ENCODE data around the gene ABCC1.

ABCC1 gene

GRCh38 chr16:16051132-16051531 lies 101.7 kb downstream of the ABCC1 start:
- no peak for DNase-seq

DNA sequence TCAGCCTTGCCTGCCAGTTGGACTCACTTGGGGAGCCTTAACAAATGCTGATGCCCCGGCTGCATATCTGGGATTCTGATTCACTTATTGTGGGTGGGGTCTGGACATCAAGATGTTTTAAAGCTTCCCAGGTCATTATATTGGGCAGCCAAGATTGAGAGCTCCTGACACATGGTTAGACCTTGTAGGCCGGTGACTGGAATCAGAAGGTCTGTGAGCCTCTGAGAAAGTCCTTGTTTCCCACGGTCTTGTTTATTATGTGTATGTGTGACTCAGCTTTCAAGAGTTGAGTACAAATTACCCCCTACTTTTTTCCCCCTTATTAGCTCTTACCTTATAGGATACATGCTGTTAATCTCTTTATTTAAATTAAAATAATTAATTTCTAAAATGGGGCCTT lies 103.5 kb downstream of the ABCC1 start:
- no peak for DNase-seq

DNA sequence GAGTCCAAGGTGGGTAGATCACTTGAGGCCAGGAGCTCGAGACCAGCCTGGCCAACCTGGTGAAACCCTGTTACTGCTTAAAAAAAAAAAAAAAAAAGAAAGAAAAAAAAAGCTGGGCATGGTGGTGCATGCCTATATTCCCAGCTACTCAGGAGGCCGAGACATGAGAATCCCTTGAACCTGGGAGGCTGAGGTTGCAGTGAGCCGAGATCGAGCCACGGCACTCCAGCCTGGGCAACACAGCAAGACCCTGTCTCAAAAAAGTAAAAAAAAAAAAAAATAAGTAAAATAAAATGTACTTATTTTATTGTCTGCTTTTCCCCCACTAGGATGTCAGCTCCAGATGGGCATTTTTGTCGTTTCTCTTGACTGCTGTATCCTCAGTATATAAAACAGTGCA lies 107.7 kb downstream of the ABCC1 start:
- no peak for DNase-seq

DNA sequence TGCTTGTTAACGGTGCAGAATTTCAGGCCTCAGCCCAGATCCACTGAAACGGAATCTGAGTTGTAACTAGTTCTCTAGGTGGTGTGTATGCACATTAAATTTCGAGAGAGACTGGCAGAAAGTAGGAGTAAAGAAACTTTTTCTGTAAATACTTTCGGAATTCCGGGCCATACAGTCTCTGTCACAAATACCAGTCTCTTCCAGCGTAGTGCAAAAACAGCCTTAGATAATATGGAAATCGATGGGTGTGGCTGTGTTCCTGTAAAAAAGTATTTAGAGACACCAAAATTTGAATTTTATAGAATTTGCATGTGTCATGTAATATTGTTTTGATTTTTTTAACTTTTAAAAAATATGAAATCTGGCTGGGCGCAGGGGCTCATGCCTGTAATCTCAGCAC lies 109.7 kb downstream of the ABCC1 start:
- DNase-seq = no peak

DNA sequence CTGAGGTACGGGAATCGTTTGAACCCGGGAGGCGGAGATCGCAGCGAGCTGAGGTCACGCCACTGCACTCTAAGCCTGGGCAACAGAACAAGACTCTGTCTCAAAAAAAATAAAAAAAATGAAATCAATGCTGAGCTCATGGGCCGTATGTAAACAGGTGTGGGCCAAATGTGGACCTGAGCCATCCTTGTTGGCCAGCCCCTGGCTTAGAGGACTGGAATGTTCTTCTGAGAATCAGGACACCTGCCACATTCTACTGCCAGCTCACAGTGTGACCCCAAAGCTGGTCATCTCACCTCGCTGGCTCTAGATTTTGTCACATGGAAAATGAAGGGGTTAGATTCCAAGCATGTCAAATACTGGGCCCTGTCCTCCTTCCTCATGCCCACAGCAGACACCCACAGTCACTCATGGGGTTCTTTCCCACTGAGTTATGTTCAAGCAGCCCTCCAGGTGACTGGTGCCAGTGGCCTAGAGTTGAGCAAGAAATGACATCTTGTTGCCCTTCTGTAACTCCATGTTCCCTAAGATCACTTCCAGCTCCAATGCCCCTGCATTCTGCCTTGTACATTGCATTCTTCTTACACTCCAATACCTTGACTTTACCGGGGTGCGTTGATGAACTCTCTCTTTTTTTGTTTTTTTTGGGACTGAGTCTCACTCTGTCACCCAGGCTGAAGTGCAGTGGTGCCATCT lies 110.6 kb downstream of the ABCC1 start:
- DNase-seq = no peak

- no peak for DNase-seq
Measured at GRCh38 chr16:16062023-16062937, 112.9 kb downstream of the ABCC1 start.

DNA sequence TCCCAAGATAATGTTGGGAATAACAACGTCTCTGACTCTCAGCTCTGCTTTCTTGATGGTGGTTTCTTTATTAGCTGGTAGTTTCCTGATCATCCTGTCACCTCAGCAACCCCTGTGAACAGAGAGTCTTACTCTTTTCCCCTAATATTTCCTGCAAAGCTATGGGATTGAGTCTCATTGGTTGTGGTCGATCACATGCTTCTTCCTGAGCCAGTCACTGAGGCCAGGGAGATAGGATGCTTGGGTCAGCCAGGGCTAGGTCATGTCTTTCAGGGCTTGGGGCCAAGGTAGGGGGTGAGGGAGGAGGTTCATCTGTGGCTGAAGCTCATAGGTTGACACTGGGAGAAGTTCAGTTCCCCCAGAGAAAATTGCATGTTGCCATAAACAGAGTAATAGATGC lies 114.3 kb downstream of the ABCC1 start:
- no peak for DNase-seq

DNA sequence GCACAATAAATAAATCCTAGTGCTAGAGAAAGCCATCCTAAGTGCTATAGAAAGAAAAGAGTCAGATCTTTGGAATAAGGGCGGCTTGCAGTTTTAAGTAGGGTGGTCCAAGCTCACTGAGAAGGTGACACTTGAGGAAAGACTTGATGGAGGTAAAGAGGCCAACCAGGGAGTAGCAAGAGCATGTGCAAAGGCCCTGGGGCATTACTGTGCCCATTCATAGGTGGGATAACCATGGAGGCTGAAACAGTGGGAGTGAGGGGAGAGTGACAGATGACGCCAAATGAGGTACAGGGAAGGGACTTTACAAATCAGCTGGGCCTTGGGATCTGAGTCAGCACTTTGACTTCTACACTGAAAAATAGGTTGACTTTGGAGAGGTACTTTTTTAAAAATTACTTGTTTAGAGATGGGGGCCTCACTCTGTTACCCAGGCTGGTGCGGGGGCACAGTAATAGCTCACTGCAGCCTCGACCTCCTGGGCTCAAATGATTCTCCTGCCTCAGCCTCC lies 115.5 kb downstream of the ABCC1 start:
- DNase-seq = no peak

GRCh38 chr16:16067127-16067526 lies 117.7 kb downstream of the ABCC1 start:
- DNase-seq = no peak

DNA sequence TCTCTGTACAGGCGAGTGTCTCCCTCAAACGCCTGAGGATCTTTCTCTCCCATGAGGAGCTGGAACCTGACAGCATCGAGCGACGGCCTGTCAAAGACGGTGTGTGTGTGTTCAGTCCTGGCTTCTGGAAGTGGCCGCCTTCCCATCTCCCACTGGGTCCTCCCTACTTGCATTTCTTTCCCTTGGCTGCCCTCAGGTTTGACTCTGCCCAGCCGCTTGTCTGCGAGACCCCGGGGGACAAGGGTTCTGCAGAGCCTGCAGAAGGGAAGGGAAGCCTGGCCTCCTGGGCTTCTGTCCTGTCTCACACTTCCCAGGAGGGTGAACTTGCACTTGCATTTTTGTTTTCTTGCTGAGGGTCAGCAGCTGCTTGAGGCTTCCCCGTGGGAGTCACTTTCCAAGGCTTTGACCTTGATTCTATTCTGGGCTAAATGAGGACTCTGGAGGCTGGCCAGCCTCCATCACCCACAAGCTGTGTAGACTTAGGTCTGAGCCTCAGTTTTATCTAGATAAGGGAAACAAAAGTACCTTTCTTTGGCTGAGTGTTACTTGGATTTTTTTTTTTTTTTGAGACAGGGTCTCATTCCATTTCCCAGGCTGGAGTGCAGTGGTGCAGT lies 122.3 kb downstream of the ABCC1 start:
- no peak for DNase-seq

DNA sequence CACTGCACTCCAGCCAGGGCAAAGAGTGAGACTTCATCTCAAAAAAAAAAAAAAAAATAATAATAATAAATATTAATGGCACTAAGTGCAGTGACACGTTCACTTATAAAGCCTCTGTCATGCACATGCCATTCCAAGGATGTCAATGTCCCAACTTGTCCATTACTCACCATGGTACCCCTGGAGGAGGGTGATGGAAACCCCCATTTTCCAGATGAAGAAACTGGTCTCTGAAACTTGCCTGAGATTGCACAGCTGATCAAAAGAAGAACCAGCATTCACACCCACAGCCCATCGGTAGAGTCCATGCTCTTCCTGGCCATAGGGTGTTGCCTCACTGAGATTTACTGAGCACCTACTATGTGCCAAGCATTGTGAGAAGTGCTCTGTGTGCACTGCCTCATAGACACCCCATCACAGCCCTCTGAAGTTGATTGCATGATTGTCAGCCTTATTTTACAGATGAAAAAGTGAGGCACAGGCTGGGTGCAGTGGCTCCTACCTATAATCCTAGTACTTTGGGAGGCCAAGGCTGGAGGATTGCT lies 123.7 kb downstream of the ABCC1 start:
- DNase-seq = no peak

- no peak for DNase-seq
Measured at GRCh38 chr16:16073891-16074881, 124.8 kb downstream of the ABCC1 start.

- DNase-seq = no peak
Measured at GRCh38 chr16:16075488-16076422, 126.3 kb downstream of the ABCC1 start.

GRCh38 chr16:16076423-16076813 lies 127.0 kb downstream of the ABCC1 start:
- no peak for DNase-seq

GRCh38 chr16:16080465-16081065 lies 131.1 kb downstream of the ABCC1 start:
- no peak for DNase-seq

GRCh38 chr16:16081141-16081540 lies 131.7 kb downstream of the ABCC1 start:
- DNase-seq = no peak

- DNase-seq = no peak
Measured at GRCh38 chr16:16082255-16082654, 132.8 kb downstream of the ABCC1 start.

- no peak for DNase-seq
Measured at GRCh38 chr16:16083421-16084156, 134.2 kb downstream of the ABCC1 start.

DNA sequence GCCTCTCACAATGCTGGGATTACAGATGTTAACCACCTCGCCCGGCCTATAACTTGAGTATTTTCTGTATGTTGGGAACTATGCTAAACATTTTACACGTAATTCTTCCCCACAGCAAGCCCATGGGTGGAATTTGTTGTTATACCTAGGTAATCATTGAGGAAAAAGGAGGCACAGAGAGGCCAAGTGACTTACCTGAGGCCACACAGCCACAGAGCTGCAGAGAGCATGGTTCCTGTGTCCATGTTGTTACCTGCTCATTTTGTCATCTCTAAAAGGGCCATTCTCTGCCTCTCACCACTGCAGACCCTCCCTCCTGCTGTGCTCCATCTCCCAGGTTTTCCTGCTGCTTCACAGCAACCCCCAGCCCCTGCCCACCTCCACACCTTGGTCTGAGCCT lies 135.5 kb downstream of the ABCC1 start:
- no peak for DNase-seq

All from CD4-positive, alpha-beta T cell treated with Interleukin-6 for 4 hours (primary cell).